ENCODE measurements around the gene SLC25A53. TPM values are rescaled to one million over a fixed set of nuclear protein-coding genes. Genes with fewer than 3 reads are reported as not detected.

SLC25A53 gene
- total and polyA plus RNA-seq, 4 donors, result 6.5 to 15.9 (median 10.3) TPM

GRCh38 chrX:104137496-104137895 lies 19.3 kb downstream of the SLC25A53 start:
- no peaks in the 10 kb centered on the region for H3K9me3 ChIP-seq (ENCODE audit: control insufficient read depth, low read length)
- H3K4me3 ChIP-seq (ENCODE audit: low read length in 2 of 2), result no peak overlapping the region
- no peaks in the 10 kb centered on the region for H3K27me3 ChIP-seq (ENCODE audit: control insufficient read depth in 1 of 2, insufficient read depth in 2 of 2, low read length in 1 of 2)
- H3K36me3 ChIP-seq (ENCODE audit: control insufficient read depth in 1 of 2, insufficient read depth in 2 of 2, low read length in 1 of 2), result no peaks in the 10 kb centered on the region
- DNase-seq (no peak), ATAC-seq (ENCODE audit: low FRiP score) (no peak)
- no peaks in the 10 kb centered on the region for H3K4me1 ChIP-seq (ENCODE audit: control insufficient read depth in 1 of 2, insufficient read depth in 2 of 2, low read length in 2 of 2)
- WGBS, 2 donors, result 67 to 77% methylated on average over 3 of the region's 3 CpGs
- no peak overlapping the region for H3K27ac ChIP-seq (ENCODE audit: low read depth in 1 of 2, low read length in 2 of 2)
- intact Hi-C loops (cut with DNase I), result loop anchor here in 1 of 2 donors (10.0 kb wide), 1 partner anchor 293 kb away; no protein-coding TSS in a partner anchor

GRCh38 chrX:104136241-104137019 lies 20.4 kb downstream of the SLC25A53 start:
- Histone ChIP-seq H3K27me3 (ENCODE audit: control insufficient read depth in 1 of 2, insufficient read depth in 2 of 2, low read length in 1 of 2) (no peaks in the 10 kb centered on the region), H3K36me3 (ENCODE audit: control insufficient read depth in 1 of 2, insufficient read depth in 2 of 2, low read length in 1 of 2) (no peaks in the 10 kb centered on the region), H3K4me3 (ENCODE audit: low read length in 2 of 2) (peak overlapping the region; percentile 59 to 64), H3K4me1 (ENCODE audit: control insufficient read depth in 1 of 2, insufficient read depth in 2 of 2, low read length in 2 of 2) (peaks cover 0 to 2% of the 10 kb centered on the region in 2 donors), H3K27ac (ENCODE audit: low read depth in 1 of 2, low read length in 2 of 2) (peak overlapping the region in 1 of 2 donors; percentile 75), H3K9me3 (ENCODE audit: control insufficient read depth, low read length) (no peaks in the 10 kb centered on the region)
- DNase-seq, result peak in 1 of 2 donors; percentile 70
- 15 to 23% methylated on average over 10 of the region's 10 CpGs for WGBS, 2 donors
- intact Hi-C loops (cut with DNase I), result loop anchor here in 1 of 2 donors (10.0 kb wide), 1 partner anchor 292 kb away; no protein-coding TSS in a partner anchor
- ATAC-seq (ENCODE audit: low FRiP score), result peak; percentile 89

GRCh38 chrX:104135677-104136076 lies 21.1 kb downstream of the SLC25A53 start:
- 68 to 93% methylated on average over 1 of the region's 1 CpG for WGBS, 2 donors
- intact Hi-C loops (cut with DNase I), result loop anchor here in 1 of 2 donors (10.0 kb wide), 1 partner anchor 291 kb away; no protein-coding TSS in a partner anchor
- no peak overlapping the region for H3K4me3 ChIP-seq (ENCODE audit: low read length in 2 of 2)
- H3K9me3 ChIP-seq (ENCODE audit: control insufficient read depth, low read length), result no peaks in the 10 kb centered on the region
- no peak for ATAC-seq (ENCODE audit: low FRiP score)
- no peak for DNase-seq
- no peaks in the 10 kb centered on the region for H3K27me3 ChIP-seq (ENCODE audit: control insufficient read depth in 1 of 2, insufficient read depth in 2 of 2, low read length in 1 of 2)
- no peaks in the 10 kb centered on the region for H3K36me3 ChIP-seq (ENCODE audit: control insufficient read depth in 1 of 2, insufficient read depth in 2 of 2, low read length in 1 of 2)
- no peak overlapping the region for H3K27ac ChIP-seq (ENCODE audit: low read depth in 1 of 2, low read length in 2 of 2)
- peaks cover 1 to 2% of the 10 kb centered on the region in 2 donors for H3K4me1 ChIP-seq (ENCODE audit: control insufficient read depth in 1 of 2, insufficient read depth in 2 of 2, low read length in 2 of 2)

- intact Hi-C loops (cut with DNase I), result loop anchor here (5.0 to 10.0 kb wide), 2 partner anchors 290 to 292 kb away; no protein-coding TSS in a partner anchor
- H3K27ac ChIP-seq (ENCODE audit: low read depth in 1 of 2, low read length in 2 of 2), result no peak overlapping the region
- no peaks in the 10 kb centered on the region for H3K36me3 ChIP-seq (ENCODE audit: control insufficient read depth in 1 of 2, insufficient read depth in 2 of 2, low read length in 1 of 2)
These were observed 22.1 kb downstream of the SLC25A53 start for GRCh38 chrX:104134583-104135261.

GRCh38 chrX:104130808-104131207 lies 26.0 kb downstream of the SLC25A53 start:
- WGBS, 2 donors, result 55 to 60% methylated on average over 6 of the region's 6 CpGs
- intact Hi-C loops (cut with DNase I), result loop anchor here (5.0 to 10.0 kb wide), 2 partner anchors 286 to 289 kb away; no protein-coding TSS in a partner anchor
- Histone ChIP-seq H3K9me3 (ENCODE audit: control insufficient read depth, low read length) (no peaks in the 10 kb centered on the region), H3K27ac (ENCODE audit: low read depth in 1 of 2, low read length in 2 of 2) (no peak overlapping the region), H3K27me3 (ENCODE audit: control insufficient read depth in 1 of 2, insufficient read depth in 2 of 2, low read length in 1 of 2) (no peaks in the 10 kb centered on the region), H3K4me1 (ENCODE audit: control insufficient read depth in 1 of 2, insufficient read depth in 2 of 2, low read length in 2 of 2) (peaks cover 1 to 2% of the 10 kb centered on the region in 2 donors), H3K36me3 (ENCODE audit: control insufficient read depth in 1 of 2, insufficient read depth in 2 of 2, low read length in 1 of 2) (peaks cover 0 to 2% of the 10 kb centered on the region in 2 donors), H3K4me3 (ENCODE audit: low read length in 2 of 2) (no peak overlapping the region)
- DNase-seq (no peak), ATAC-seq (ENCODE audit: low FRiP score) (no peak)

More at GRCh38 chrX:104134583-104135261, 22.1 kb downstream of the SLC25A53 start:
- no peak for DNase-seq
- Histone ChIP-seq H3K9me3 (ENCODE audit: control insufficient read depth, low read length) (no peaks in the 10 kb centered on the region), H3K4me1 (ENCODE audit: control insufficient read depth in 1 of 2, insufficient read depth in 2 of 2, low read length in 2 of 2) (peaks cover 1 to 2% of the 10 kb centered on the region in 2 donors), H3K27me3 (ENCODE audit: control insufficient read depth in 1 of 2, insufficient read depth in 2 of 2, low read length in 1 of 2) (no peaks in the 10 kb centered on the region), H3K4me3 (ENCODE audit: low read length in 2 of 2) (no peak overlapping the region)
- no peak for ATAC-seq (ENCODE audit: low FRiP score)
- WGBS, 2 donors, result 66 to 83% methylated on average over 5 of the region's 5 CpGs

GRCh38 chrX:104126856-104127255 lies 30.0 kb downstream of the SLC25A53 start:
- 47 to 51% methylated on average over 2 of the region's 2 CpGs for WGBS, 2 donors
- Histone ChIP-seq H3K36me3 (ENCODE audit: control insufficient read depth in 1 of 2, insufficient read depth in 2 of 2, low read length in 1 of 2) (peaks cover 0 to 2% of the 10 kb centered on the region in 2 donors), H3K27ac (ENCODE audit: low read depth in 1 of 2, low read length in 2 of 2) (no peak overlapping the region), H3K27me3 (ENCODE audit: control insufficient read depth in 1 of 2, insufficient read depth in 2 of 2, low read length in 1 of 2) (no peaks in the 10 kb centered on the region), H3K4me1 (ENCODE audit: control insufficient read depth in 1 of 2, insufficient read depth in 2 of 2, low read length in 2 of 2) (peaks cover 1 to 2% of the 10 kb centered on the region in 2 donors), H3K4me3 (ENCODE audit: low read length in 2 of 2) (no peak overlapping the region), H3K9me3 (ENCODE audit: control insufficient read depth, low read length) (no peaks in the 10 kb centered on the region)
- intact Hi-C loops (cut with DNase I), result no loop called here
- ATAC-seq (ENCODE audit: low FRiP score) (no peak), DNase-seq (no peak)

GRCh38 chrX:104122829-104123228 lies 34.0 kb downstream of the SLC25A53 start:
- Histone ChIP-seq H3K4me1 (ENCODE audit: control insufficient read depth in 1 of 2, insufficient read depth in 2 of 2, low read length in 2 of 2) (no peaks in the 10 kb centered on the region), H3K36me3 (ENCODE audit: control insufficient read depth in 1 of 2, insufficient read depth in 2 of 2, low read length in 1 of 2) (no peaks in the 10 kb centered on the region), H3K9me3 (ENCODE audit: control insufficient read depth, low read length) (no peaks in the 10 kb centered on the region), H3K27ac (ENCODE audit: low read depth in 1 of 2, low read length in 2 of 2) (no peak overlapping the region), H3K27me3 (ENCODE audit: control insufficient read depth in 1 of 2, insufficient read depth in 2 of 2, low read length in 1 of 2) (no peaks in the 10 kb centered on the region), H3K4me3 (ENCODE audit: low read length in 2 of 2) (no peak overlapping the region)
- no peak for ATAC-seq (ENCODE audit: low FRiP score)
- intact Hi-C loops (cut with DNase I), result no loop called here
- no peak for DNase-seq
- WGBS, 2 donors, result 71 to 89% methylated on average over 5 of the region's 5 CpGs

- intact Hi-C loops (cut with DNase I), result no loop called here
- WGBS, 2 donors, result 71 to 91% methylated on average over 1 of the region's 1 CpG
These were observed 38.0 kb downstream of the SLC25A53 start for GRCh38 chrX:104118765-104119164.

More at GRCh38 chrX:104118765-104119164, 38.0 kb downstream of the SLC25A53 start:
- Histone ChIP-seq H3K4me1 (ENCODE audit: control insufficient read depth in 1 of 2, insufficient read depth in 2 of 2, low read length in 2 of 2) (no peaks in the 10 kb centered on the region), H3K27ac (ENCODE audit: low read depth in 1 of 2, low read length in 2 of 2) (no peak overlapping the region), H3K36me3 (ENCODE audit: control insufficient read depth in 1 of 2, insufficient read depth in 2 of 2, low read length in 1 of 2) (no peaks in the 10 kb centered on the region), H3K4me3 (ENCODE audit: low read length in 2 of 2) (no peak overlapping the region), H3K9me3 (ENCODE audit: control insufficient read depth, low read length) (no peaks in the 10 kb centered on the region), H3K27me3 (ENCODE audit: control insufficient read depth in 1 of 2, insufficient read depth in 2 of 2, low read length in 1 of 2) (no peaks in the 10 kb centered on the region)
- ATAC-seq (ENCODE audit: low FRiP score) (no peak), DNase-seq (no peak)
